ENCODE data around the gene SMC1B. TPM values are rescaled to one million over a fixed set of nuclear protein-coding genes. Genes with fewer than 3 reads are reported as not detected.
"Not testable (repeated sequence)": the region's sequence is repeated elsewhere in the genome, so short reads cannot be mapped to it uniquely, and the experiment has no call there.

SMC1B gene
- total RNA-seq, 1 experiment from 2014 or later: 0.31 TPM

GRCh38 chr22:45381348-45381747 lies 32.1 kb downstream of the SMC1B start:
- no peaks in the 10 kb centered on the region for H3K36me3 ChIP-seq (ENCODE audit: low read depth)
- no peak overlapping the region for H3K4me2 ChIP-seq
- BruUV-seq (replicated peaks): no TSS peak
- no peak overlapping the region for H3K4me3 ChIP-seq
- no peak overlapping the region for H2AFZ ChIP-seq
- H3K9me2 ChIP-seq (ENCODE audit: insufficient read depth): no peaks in the 10 kb centered on the region
- POLR2A ChIA-PET (ENCODE audit: unreplicated experiment): no interaction called here
- H3F3A ChIP-seq (ENCODE audit: insufficient read depth, low read depth): no peaks in the 10 kb centered on the region
- H3K9me3 ChIP-seq (ENCODE audit: insufficient read depth, low read depth): no peaks in the 10 kb centered on the region
- DNase-seq: no peak
- H3K27ac ChIP-seq: no peak overlapping the region
- no peaks in the 10 kb centered on the region for H4K20me1 ChIP-seq (ENCODE audit: insufficient read depth)
- no peaks in the 10 kb centered on the region for H3K79me2 ChIP-seq (ENCODE audit: low read depth)
- no peak for TF ChIP-seq CTCF (conservative IDR thresholded peaks at IDR 0.05)
- no peak for TF ChIP-seq EZH2 (IDR thresholded peaks at IDR 0.05; ENCODE audit: low read depth)
- CTCF ChIA-PET: no interaction called here
- H3K27me3 ChIP-seq (ENCODE audit: insufficient read depth, low read depth): no peaks in the 10 kb centered on the region
- no peaks in the 10 kb centered on the region for H3K4me1 ChIP-seq (replicated peaks; ENCODE audit: insufficient read depth)
- intact Hi-C loops (cut with micrococcal nuclease; ENCODE audit: unreplicated experiment): no loop called here

GRCh38 chr22:45376703-45377102 lies 36.7 kb downstream of the SMC1B start:
- no peaks in the 10 kb centered on the region for H3F3A ChIP-seq (ENCODE audit: insufficient read depth, low read depth)
- H3K9me2 ChIP-seq (ENCODE audit: insufficient read depth): 0 out of 2 replicates have a peak, but pooled peaks cover 1% of the 10 kb centered on the region
- H4K20me1 ChIP-seq (ENCODE audit: insufficient read depth): no peaks in the 10 kb centered on the region
- no peaks in the 10 kb centered on the region for H3K79me2 ChIP-seq (ENCODE audit: low read depth)
- no peak overlapping the region for H3K27ac ChIP-seq
- no peaks in the 10 kb centered on the region for H3K9me3 ChIP-seq (ENCODE audit: insufficient read depth, low read depth)
- no peak for DNase-seq
- CTCF ChIA-PET: interaction anchor here (0.6 to 0.7 kb wide), 2 partner anchors 14 to 151 kb away, joined by 4 to 8 read pairs; no protein-coding TSS in a partner anchor
- BruUV-seq (replicated peaks): no TSS peak
- no peak for TF ChIP-seq CTCF (conservative IDR thresholded peaks at IDR 0.05)
- no peak for TF ChIP-seq EZH2 (IDR thresholded peaks at IDR 0.05; ENCODE audit: low read depth)
- H3K4me3 ChIP-seq: no peak overlapping the region
- no peak overlapping the region for H3K4me2 ChIP-seq
- no peak overlapping the region for H2AFZ ChIP-seq
- intact Hi-C loops (cut with micrococcal nuclease; ENCODE audit: unreplicated experiment): no loop called here
- no peaks in the 10 kb centered on the region for H3K27me3 ChIP-seq (ENCODE audit: insufficient read depth, low read depth)
- H3K36me3 ChIP-seq (ENCODE audit: low read depth): no peaks in the 10 kb centered on the region
- POLR2A ChIA-PET (ENCODE audit: unreplicated experiment): no interaction called here
- H3K4me1 ChIP-seq (replicated peaks; ENCODE audit: insufficient read depth): no peaks in the 10 kb centered on the region

GRCh38 chr22:45376009-45376408 lies 37.4 kb downstream of the SMC1B start:
- TF ChIP-seq CTCF (conservative IDR thresholded peaks at IDR 0.05) (no peak), EZH2 (IDR thresholded peaks at IDR 0.05; ENCODE audit: low read depth) (no peak)
- no peaks in the 10 kb centered on the region for H3K79me2 ChIP-seq (ENCODE audit: low read depth)
- no peak overlapping the region for H3K27ac ChIP-seq
- ChIA-PET POLR2A (ENCODE audit: unreplicated experiment) (interaction anchor here (0.6 kb wide), 1 partner anchor 53 kb away, joined by 7 read pairs; no protein-coding TSS in a partner anchor), CTCF (no interaction called here)
- peaks cover 5% of the 10 kb centered on the region; the same call in 1 of the 2 replicates for H3K9me2 ChIP-seq (ENCODE audit: insufficient read depth)
- no peaks in the 10 kb centered on the region for H3K4me1 ChIP-seq (replicated peaks; ENCODE audit: insufficient read depth)
- H3F3A ChIP-seq (ENCODE audit: insufficient read depth, low read depth): no peaks in the 10 kb centered on the region
- no peak overlapping the region for H2AFZ ChIP-seq
- intact Hi-C loops (cut with micrococcal nuclease; ENCODE audit: unreplicated experiment): no loop called here
- no TSS peak for BruUV-seq (replicated peaks)
- no peak overlapping the region for H3K4me2 ChIP-seq
- no peak overlapping the region for H3K4me3 ChIP-seq
- no peaks in the 10 kb centered on the region for H3K27me3 ChIP-seq (ENCODE audit: insufficient read depth, low read depth)
- no peaks in the 10 kb centered on the region for H3K36me3 ChIP-seq (ENCODE audit: low read depth)
- no peaks in the 10 kb centered on the region for H3K9me3 ChIP-seq (ENCODE audit: insufficient read depth, low read depth)
- H4K20me1 ChIP-seq (ENCODE audit: insufficient read depth): no peaks in the 10 kb centered on the region
- DNase-seq: no peak

- H3K9me2 ChIP-seq (ENCODE audit: insufficient read depth); H3K4me1 ChIP-seq (replicated peaks; ENCODE audit: insufficient read depth); H2AFZ ChIP-seq; BruUV-seq (replicated peaks); intact Hi-C loops (cut with micrococcal nuclease; ENCODE audit: unreplicated experiment); H3K4me2 ChIP-seq; CTCF ChIA-PET; H3K36me3 ChIP-seq (ENCODE audit: low read depth); POLR2A ChIA-PET (ENCODE audit: unreplicated experiment); H3K27me3 ChIP-seq (ENCODE audit: insufficient read depth, low read depth); H3K4me3 ChIP-seq; H3K79me2 ChIP-seq (ENCODE audit: low read depth); H3K27ac ChIP-seq; H3K9me3 ChIP-seq (ENCODE audit: insufficient read depth, low read depth); DNase-seq; H3F3A ChIP-seq (ENCODE audit: insufficient read depth, low read depth); H4K20me1 ChIP-seq (ENCODE audit: insufficient read depth): not testable (repeated sequence)
Measured at GRCh38 chr22:45373592-45373991, 39.8 kb downstream of the SMC1B start.
